Measurements from ENCODE around the gene POC1A.

DNA sequence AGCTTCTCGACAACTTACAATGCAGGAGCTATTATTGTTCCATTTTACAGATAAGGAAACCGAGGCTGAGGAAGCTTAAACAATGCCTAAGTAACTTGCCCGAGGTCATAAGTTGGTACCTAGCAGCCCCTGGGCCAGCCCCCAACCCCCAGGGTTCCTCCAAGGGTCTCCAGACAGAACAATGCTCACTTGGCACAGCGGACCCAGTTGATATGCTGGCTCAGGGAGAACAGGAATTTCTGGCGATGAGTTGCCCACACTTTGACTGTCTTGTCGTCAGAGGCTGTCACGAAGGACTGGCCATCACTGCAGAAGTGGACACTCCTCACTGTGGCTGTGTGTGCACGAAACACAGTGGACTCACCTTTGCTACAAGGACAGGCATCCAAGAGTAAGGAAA is 5.2 kb downstream of the POC1A start:
- TF ChIP-seq, protein P1, sequence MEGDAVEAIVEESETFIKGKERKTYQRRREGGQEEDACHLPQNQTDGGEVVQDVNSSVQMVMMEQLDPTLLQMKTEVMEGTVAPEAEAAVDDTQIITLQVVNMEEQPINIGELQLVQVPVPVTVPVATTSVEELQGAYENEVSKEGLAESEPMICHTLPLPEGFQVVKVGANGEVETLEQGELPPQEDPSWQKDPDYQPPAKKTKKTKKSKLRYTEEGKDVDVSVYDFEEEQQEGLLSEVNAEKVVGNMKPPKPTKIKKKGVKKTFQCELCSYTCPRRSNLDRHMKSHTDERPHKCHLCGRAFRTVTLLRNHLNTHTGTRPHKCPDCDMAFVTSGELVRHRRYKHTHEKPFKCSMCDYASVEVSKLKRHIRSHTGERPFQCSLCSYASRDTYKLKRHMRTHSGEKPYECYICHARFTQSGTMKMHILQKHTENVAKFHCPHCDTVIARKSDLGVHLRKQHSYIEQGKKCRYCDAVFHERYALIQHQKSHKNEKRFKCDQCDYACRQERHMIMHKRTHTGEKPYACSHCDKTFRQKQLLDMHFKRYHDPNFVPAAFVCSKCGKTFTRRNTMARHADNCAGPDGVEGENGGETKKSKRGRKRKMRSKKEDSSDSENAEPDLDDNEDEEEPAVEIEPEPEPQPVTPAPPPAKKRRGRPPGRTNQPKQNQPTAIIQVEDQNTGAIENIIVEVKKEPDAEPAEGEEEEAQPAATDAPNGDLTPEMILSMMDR (conservative IDR thresholded peaks at IDR 0.05; ENCODE audit: low read depth, low read length), result no peak
- TF ChIP-seq EZH2phosphoT487 (IDR thresholded peaks at IDR 0.05; ENCODE audit: borderline replicate concordance, low read length), result no peak
